ENCODE results near the gene REXO4.
"Not testable (repeated sequence)": the region's sequence is repeated elsewhere in the genome, so short reads cannot be mapped to it uniquely, and the experiment has no call there.

REXO4 gene

DNA sequence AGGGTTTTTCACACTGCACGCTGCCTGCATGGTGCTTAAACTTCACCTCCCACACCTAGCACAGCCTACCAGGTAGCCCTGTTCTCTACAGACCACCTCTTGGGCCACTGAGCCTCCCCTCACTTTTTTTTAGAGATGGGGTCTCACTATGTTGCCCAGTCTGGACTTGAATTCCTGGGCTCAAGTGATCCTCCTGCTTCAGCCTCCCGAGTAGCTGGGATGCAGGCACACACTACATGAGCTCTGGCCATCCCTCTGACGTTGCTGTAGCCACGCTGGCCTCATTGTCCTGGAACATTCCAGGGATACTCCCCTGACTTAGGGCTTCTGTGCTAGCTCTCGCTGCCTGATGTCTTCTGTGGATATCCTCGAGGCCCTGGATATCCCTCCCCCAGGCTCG is 34.8 kb upstream of the REXO4 start:
- TF ChIP-seq, protein P1, sequence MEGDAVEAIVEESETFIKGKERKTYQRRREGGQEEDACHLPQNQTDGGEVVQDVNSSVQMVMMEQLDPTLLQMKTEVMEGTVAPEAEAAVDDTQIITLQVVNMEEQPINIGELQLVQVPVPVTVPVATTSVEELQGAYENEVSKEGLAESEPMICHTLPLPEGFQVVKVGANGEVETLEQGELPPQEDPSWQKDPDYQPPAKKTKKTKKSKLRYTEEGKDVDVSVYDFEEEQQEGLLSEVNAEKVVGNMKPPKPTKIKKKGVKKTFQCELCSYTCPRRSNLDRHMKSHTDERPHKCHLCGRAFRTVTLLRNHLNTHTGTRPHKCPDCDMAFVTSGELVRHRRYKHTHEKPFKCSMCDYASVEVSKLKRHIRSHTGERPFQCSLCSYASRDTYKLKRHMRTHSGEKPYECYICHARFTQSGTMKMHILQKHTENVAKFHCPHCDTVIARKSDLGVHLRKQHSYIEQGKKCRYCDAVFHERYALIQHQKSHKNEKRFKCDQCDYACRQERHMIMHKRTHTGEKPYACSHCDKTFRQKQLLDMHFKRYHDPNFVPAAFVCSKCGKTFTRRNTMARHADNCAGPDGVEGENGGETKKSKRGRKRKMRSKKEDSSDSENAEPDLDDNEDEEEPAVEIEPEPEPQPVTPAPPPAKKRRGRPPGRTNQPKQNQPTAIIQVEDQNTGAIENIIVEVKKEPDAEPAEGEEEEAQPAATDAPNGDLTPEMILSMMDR (IDR thresholded peaks at IDR 0.05; ENCODE audit: extremely low read depth, insufficient read depth, missing control alignments) = no peak
- in situ Hi-C loops (cut with MboI; ENCODE audit: low pct_unique_long_range_greater_than_20kb, low sequenced_read_pairs, unreplicated experiment) = no loop called here
- no peak for DNase-seq (ENCODE audit: low spot score)

- DNase-seq (ENCODE audit: low spot score); in situ Hi-C loops (cut with MboI; ENCODE audit: low pct_unique_long_range_greater_than_20kb, low sequenced_read_pairs, unreplicated experiment): not testable (repeated sequence)
These were observed 34.1 kb upstream of the REXO4 start for GRCh38 chr9:133451865-133452264.

DNA sequence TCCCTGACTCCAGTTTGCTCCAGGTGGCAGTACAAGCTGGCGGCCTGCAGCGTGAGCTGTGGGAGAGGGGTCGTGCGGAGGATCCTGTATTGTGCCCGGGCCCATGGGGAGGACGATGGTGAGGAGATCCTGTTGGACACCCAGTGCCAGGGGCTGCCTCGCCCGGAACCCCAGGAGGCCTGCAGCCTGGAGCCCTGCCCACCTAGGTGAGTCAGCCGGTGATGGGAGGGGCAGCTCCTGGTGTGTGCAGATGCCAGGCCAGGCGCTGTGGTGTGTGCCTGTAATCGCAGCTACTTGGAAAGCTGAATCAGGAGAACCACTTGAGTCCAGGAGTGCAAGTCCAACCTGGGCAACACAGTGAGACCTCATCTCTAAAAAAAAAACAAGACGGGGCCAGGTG is 31.9 kb upstream of the REXO4 start:
- in situ Hi-C loops (cut with MboI; ENCODE audit: low pct_unique_long_range_greater_than_20kb, low sequenced_read_pairs, unreplicated experiment) = no loop called here
- no peak for DNase-seq (ENCODE audit: low spot score)
- TF ChIP-seq, protein P1 (IDR thresholded peaks at IDR 0.05; ENCODE audit: extremely low read depth, insufficient read depth, missing control alignments) = no peak

DNA sequence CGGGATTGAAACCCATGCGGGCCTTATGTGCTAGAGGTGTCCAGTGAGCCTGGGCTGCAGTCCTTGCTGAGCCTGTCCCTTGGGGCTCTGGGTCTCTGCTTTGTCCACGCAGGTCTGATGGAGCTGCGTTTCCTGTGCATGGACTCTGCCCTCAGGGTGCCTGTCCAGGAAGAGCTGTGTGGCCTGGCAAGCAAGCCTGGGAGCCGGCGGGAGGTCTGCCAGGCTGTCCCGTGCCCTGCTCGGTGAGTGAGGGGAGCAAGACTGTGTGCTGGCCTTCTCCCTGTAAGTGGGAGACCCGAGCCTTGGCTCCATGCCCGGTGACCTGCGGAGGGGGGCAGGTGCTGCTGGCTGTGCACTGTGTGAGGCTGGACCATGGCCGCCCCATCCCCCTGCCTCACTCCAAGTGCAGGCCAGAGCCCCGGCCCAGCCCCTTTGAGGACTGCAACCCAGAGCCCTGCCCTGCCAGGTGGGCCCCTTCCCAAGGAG is 30.7 kb upstream of the REXO4 start:
- TF ChIP-seq, protein P1 (IDR thresholded peaks at IDR 0.05; ENCODE audit: extremely low read depth, insufficient read depth, missing control alignments) = no peak
- DNase-seq (ENCODE audit: low spot score) = no peak
- in situ Hi-C loops (cut with MboI; ENCODE audit: low pct_unique_long_range_greater_than_20kb, low sequenced_read_pairs, unreplicated experiment) = no loop called here

GRCh38 chr9:133445293-133445969 is 27.6 kb upstream of the REXO4 start:
- TF ChIP-seq, protein P1 (IDR thresholded peaks at IDR 0.05; ENCODE audit: extremely low read depth, insufficient read depth, missing control alignments) = no peak
- in situ Hi-C loops (cut with MboI; ENCODE audit: low pct_unique_long_range_greater_than_20kb, low sequenced_read_pairs, unreplicated experiment) = no loop called here
- no peak for DNase-seq (ENCODE audit: low spot score)

DNA sequence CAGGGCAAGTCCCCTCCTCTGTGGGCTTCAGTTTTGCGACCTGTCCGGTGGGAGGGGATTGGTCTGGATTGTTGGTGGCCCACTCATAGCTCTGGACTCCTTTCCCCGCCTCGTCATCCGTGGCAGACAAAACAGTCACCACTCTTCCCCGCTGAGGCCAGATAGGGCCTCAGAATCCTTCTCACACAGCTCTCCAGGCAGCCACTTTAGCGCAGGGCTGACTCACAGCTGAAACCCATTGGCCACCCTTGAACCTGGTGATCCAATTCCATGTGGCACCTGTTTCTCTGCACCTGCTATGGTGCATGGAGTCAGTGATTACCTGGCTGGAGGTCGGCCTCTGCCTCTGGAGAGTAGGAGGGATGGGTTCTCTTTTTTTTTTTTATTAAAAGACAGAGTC is 26.2 kb upstream of the REXO4 start:
- TF ChIP-seq, protein P1 (IDR thresholded peaks at IDR 0.05; ENCODE audit: extremely low read depth, insufficient read depth, missing control alignments) = no peak
- in situ Hi-C loops (cut with MboI; ENCODE audit: low pct_unique_long_range_greater_than_20kb, low sequenced_read_pairs, unreplicated experiment) = no loop called here
- DNase-seq (ENCODE audit: low spot score) = no peak

- in situ Hi-C loops (cut with MboI; ENCODE audit: low pct_unique_long_range_greater_than_20kb, low sequenced_read_pairs, unreplicated experiment) = no loop called here
- no peak for DNase-seq (ENCODE audit: low spot score)
- TF ChIP-seq, protein P1 (IDR thresholded peaks at IDR 0.05; ENCODE audit: extremely low read depth, insufficient read depth, missing control alignments) = no peak
These were observed 25.4 kb upstream of the REXO4 start for GRCh38 chr9:133443248-133443647.
